Stimulated activated CD4-positive, alpha-beta T cell treated with anti-CD3 and anti-CD28 coated beads, TNF-alpha, amount 100 ng/mL, for 48 hours (primary cell): ENCODE results near the gene RFPL1.

Source experiments
- DNase-seq, 3 donors: peaks; one replicate each; pipeline ENCODE4 v3.0.0-alpha.2; 2020; ENCODE audit warnings: low read depth in 3 of 3

Gene RFPL1

DNA sequence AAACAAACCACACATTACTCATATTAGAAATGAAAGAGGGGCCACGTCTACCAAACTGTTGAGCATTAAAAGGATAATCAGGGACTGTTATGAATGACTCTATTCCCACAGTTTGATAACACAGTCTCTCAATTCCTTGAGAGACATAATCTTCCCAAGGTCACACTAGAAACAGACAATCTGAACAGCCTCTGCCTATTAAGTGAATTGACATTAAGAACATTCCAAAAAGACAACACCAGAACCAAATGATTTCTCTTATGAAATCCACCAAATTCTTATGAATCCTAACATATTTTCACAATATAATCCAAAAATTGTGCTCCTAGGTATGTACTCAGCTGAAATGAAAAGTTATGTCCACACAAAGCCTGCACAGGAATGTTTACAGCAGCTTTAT lies 4.6 kb downstream of the RFPL1 start:
- DNase-seq: no peak

DNA sequence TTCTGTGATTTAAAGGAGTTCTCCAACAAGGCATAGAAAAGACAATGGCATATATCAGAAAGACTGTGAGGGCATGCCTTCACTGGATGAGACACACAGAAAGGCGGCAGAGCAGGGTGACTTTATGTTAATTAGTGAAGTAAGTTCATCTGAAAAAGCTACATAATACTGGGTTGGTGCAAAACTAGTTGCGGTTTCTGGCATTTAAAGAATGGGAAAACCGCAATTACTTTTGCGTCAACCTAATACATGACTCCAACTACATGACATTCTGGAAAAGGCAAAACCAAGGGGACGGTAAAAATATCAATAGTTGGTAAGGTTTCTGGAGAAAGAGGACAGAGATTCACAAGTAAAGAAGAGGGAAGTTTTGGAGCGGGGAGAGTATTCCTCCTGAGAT lies 5.1 kb downstream of the RFPL1 start:
- DNase-seq: no peak

DNA sequence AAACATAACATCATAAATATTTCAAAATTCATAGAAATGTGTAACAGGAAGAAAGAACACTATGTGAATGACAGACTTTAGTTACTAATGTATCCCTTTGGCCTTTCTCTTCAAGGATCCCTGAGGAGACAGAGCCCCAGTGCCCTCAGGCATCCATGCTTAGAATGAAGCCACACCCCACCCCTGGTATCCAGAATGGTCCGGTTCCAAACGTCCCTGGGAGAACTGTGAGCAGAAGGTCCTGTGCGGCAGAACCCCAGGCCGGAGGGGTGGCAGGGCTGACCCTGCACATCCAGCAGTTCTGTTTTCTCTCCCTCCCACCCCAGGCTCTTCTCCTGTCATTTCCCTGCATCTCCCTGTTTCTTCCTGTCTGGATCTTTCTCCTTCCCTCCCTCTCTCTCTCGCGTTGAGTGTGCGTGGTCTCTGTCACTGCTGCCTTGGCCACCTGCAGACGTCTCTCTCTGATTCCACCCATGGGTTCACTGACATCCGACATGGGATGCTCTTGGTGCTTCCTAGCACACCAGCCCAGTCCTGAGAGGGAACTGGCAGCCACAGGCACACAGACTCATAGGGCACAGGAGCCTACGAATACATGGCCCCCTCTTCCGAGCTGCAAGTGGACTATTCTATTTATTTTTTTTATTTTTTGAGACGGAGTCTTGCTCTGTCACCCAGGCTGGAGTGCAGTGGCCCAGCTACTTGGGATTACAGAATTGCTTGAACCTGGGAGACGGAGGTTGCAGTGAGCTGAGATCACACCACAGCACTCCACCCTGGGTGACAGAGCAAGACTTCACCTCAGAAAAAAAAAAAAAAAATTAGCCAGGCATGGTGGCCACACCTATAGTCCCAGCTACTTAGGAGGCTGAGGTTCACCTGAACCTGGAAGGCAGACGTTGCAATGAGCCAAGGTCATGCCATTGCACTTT lies 5.7 kb downstream of the RFPL1 start:
- DNase-seq: no peak

DNA sequence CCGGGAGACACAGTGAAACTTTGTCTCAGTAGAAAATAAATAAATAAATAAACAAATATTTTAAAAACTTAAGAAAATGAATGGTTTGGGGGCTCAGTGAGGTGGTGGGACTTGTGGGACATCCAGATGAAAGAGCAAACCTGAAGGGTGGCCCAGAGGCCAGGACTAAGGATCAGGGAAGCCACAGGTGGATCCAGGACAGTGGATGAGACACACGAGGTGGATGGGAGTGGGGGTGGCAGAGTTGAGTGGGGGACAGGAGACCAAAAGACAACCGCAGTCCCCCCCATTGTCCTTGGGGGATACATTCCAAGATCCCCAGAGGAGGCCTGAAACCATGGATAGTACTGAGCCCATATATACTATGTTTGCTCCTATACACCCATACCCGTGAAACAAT lies 7.1 kb downstream of the RFPL1 start:
- no peak for DNase-seq

DNA sequence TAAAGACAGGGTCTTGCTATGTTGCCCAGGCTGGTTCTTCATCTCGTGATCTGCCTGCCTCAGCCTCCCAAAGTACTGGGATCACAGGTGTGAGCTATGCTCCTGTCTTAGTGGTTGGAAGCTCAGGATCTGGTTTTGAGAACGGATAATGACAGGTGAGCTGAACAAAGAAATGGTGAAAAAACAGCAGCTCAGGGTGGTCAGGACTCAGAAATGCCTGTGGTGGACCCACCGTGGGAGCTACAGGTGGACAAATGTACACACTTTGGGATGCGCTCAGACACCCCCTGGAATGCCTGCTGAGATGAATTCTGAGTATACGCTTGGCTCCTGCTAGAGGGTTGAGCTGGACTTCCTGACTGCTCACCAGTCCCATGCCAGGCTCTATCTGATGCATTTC lies 9.5 kb downstream of the RFPL1 start:
- no peak for DNase-seq

DNA sequence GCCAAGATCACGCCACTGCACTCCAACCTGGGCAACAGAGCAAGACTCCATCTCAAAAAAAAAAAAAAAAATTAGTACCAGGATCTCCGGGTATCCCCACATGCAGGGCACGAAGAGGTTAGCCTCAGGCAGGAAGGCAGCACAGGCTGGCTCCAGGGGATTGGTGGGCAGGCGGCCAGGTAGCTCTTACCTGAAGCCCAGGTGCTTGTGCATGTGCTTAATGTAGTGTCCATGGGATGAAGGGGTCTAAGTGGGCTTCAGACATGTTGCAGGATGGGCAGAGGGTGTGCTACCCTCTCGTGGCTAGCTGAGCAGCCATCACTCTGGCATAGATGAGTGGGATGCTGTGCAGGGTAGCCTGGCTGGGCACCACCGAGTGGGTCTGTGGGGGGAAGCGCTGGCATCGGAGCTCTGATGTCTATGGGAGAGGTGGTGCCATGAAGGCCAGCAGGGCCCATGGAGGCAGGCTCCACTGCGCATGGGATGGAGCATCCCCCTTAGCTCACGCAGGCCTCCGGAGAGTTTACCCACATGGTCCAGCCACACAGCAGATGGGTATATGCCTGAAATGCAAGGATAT lies 11.0 kb downstream of the RFPL1 start:
- no peak for DNase-seq

DNA sequence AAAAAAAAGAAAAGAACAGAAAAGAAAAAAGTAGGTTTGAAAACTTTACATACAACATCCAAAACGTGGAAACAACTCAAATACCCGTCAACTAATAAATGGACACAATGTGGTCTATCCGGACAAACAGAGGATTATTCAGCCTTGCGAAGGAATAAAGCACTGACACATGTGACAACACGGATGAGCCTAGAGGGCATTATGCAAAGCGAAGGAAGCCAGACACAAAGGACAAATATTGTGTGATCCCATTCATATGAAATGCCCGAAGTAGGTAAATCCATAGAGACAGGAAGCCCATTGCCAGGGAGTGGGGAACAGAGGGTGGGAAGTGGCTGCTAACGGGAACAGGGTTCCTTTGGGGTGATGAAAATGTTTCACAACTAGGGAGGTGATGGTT lies 11.8 kb downstream of the RFPL1 start:
- DNase-seq: no peak

DNA sequence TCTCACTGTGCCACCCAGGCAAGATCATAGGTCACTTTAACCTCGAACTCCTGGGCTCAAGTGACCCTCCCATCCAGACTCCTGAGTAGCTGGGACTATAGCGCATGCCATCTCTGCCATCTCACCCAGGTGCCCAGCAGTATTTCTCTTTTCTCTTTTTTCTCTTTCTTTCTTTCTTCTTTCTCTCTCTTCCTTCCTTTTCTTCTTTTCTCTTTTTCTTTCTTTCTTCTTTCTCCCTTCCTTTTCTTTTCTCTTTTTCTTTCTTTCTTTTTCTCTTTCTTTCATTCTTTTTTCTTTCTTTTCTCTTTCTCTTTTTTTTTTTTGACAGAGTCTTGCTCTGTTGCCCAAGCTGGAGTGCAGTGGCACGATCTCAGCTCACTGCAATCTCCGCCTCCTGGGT lies 13.5 kb downstream of the RFPL1 start:
- no peak for DNase-seq

DNA sequence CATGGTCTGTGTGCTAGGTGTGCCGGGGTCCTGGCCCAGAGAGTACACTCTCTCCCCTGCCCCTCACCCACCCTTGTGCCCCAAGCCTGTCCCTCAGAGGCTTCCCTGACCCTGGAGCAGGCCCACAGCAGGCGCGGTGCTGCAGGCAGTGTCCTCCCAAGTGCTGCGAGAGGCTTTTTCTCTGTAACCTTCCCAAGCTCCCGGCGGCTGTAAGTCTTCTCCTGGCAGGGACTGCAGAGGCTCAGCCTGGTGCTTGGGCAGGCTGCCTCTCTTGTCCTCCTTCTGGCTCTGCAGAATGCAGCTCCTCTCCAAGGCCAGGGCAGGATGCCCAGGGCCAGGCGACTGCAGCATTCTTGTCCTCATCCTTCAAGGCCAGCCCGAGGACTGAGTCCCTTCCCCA lies 15.9 kb downstream of the RFPL1 start:
- DNase-seq: no peak

DNA sequence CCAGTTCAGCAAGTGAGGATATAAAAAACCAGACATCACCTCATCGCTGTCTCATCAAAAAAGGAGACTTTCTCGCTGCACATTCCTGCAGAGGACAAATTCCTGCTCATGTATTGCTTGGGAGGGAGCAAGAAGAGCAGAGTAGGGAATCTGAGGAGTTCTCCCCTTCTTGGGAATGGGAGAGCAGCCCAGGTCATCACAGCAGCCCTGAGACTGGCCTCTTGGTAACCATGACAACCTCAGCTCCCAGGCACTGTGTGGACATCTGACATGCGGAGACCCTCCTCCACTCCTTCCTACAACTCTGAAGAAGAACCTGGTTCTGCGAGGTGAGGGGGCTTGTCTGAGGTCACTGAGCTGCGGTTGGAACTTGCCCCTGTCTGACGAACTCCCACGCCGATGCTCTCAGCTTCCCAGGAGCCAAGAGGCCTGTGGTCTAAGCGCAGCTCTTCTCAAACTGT lies 17.9 kb downstream of the RFPL1 start:
- no peak for DNase-seq

DNA sequence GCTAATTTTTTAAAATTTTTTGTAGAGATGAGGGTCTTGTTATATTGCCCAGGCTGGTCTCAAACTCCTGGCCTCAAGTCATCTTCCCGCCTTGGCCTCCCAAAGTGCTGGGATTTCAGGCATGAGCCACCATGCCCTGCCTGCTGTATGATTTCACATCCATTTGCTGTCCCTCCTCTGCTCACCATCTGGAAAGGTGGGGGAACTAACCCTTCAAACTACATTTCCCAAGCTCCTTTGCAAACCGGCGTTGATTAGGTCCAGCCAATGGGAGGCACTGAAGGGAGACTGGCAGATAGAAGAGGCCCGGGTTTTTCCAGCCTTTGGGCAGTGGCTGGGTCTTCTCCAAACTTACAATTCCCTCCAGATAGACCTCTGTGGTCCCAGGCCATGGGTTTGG lies 19.3 kb downstream of the RFPL1 start:
- no peak for DNase-seq

DNA sequence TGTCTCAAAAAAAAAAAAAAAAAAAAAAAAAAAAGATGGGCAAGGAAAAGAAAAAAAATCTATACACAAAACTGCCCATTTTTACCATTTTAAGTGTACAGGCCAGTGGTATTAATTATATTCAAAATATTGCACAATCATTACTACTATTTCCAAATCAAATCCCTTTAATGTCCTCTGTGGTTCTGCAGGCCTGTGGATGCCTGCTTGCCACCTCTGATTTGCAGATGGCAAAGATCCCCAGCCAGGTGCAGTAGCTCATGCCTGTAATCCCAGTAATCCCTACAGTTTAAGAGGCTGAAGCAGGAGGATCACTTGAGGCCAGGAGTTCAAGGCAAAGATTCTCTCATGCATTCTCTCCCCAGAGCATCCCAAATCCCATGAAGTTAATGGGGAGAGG lies 20.2 kb downstream of the RFPL1 start:
- no peak for DNase-seq

DNA sequence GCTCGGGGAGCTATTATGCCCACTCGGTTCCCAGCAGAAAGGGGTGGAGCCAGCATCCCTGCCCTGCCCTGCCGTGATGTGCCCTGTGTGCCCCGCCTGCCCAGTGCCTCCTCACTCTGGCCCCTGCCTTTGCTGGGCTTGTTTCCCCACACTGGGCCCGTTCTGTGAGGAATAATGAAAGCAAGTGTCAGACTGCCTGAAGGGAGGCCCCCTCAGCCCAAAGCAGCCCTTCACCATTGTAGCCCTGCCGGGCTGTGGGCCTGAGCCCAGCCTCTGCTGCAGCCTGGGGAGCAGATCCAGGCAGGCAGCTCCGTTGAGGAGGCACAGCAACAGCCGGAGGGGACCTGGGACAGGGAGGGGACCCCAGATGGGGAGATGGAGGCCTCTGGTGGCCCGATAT lies 21.4 kb downstream of the RFPL1 start:
- no peak for DNase-seq

DNA sequence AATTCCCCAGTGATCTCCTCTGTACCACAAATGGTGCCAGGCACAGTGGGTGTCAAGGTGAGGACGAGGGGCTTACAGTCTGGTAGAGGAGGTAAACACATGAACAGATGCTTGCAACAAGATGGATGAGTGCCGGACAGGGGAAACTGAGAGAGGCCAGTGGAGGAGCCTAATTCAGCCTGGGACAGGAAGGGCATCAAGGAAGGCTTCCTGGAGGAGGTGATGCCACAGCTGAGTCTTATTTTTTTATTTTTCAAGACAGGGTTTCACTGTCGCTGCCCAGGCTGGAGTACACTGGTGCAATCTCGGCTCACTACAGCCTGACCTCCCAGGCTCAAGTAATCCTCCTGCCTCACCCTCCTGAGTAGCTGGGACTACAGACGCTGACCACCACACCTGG lies 22.9 kb downstream of the RFPL1 start:
- DNase-seq: no peak

DNA sequence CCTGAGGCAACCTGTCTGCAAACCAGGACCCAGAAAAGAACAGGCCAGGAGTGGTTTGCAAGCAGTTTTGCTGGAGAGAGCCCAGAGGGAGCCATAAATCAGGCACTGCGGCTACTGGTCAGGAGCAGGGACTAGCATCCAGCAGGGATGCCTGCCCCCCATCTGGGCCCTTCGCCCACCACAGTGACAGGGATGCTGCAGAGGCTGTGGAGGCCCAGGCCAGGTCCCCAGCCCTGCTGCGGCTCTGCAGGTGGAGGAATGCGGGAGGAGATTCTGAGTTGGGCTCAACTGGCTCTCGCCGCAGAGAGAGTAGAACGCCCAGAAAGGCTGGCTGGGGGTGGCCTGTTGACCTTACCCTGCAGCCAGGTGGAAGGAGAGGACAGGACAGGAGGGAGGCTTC lies 25.2 kb downstream of the RFPL1 start:
- no peak for DNase-seq

DNA sequence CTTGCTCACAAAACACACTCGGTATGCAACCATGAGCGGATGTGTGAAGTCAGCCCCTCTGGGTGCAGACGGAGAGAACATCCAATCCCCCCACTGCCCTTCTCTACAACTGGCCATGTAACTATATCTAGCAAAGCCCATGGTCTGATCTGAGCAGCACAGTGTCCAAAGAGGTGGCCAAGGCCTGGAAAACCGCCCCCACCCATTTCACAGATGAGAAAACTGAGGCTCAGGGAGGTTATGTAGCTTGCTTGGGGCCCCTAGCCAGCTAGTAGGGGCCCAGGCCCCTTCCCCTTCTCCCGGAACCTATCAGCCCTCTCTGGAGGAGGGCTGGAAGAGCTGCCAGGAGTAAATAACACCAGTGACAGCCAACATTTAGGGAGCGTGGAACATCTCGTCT lies 26.2 kb downstream of the RFPL1 start:
- no peak for DNase-seq

DNA sequence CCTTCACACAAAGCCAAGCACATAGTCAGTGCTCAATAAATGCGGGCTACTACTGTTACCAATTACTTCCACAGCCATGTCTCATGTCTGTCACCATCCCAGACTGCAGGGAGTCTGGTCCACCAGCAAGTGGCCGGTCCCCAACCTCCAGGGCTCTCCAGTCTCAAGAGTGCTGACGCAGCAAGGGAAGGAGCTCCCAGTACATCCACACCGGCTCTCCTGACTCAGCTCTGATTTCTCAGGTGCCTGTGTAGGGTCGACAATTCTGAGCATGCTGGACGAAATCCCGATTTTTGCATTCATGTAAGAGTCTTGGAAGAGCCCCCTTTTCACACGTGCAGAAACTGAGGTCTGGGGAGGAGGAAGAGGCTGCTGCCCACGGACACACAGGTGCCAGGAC lies 31.4 kb downstream of the RFPL1 start:
- DNase-seq: no peak

DNA sequence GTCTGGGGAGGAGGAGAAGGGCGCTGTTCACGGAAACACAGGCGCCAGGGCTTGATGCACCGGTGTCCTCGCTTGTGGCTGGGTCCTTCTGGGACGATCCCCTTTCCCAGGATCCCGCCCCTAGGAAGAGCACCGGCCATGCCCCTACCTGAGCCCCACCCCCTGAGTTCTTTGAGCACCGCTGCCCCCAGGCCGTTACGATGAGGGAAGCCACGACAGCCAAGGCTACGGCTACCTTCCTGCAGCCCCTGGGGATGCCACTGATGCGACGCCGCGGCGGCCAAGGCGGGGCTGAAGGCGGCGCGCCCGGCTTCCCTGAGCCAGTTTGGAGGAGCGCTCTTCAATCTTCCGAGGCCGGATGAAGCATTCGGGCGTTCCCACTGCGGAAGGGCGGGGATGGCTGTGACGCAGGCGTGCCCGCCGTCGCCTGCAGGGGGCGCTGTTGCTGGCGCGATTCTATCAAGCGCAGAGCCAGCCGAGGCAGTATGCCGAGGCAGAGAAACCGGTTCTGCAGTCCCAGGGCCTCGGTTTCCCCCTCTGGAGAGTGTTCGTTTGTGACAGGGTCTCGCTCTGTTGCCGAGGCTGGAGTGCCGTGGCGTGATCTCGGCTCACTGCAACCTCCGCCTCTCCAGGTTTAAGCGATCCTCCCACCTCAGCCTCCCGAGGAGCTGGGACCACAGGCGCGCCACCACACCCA lies 31.9 kb downstream of the RFPL1 start:
- DNase-seq: peak; percentile 44 to 79 (median 76)

DNA sequence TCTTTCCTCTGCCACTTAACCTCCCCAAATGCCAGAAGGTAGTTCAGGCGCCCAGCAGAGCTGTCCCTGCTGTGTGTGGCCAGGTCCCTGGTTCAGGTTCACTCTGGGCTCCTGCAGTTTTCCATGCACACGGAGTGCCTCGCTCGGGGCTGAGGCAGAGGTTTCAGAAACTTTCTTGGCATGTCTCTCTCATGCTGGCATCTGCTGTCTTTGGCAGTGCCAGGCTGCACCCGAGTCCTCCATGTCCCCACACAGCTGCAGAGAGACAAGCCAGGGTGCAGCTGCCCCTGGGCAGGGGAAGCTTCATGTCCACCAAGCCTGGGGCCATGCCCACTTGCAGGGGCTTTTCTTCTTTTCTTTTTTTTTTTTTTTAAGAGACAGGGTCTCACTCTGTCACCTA lies 34.6 kb downstream of the RFPL1 start:
- DNase-seq: no peak

DNA sequence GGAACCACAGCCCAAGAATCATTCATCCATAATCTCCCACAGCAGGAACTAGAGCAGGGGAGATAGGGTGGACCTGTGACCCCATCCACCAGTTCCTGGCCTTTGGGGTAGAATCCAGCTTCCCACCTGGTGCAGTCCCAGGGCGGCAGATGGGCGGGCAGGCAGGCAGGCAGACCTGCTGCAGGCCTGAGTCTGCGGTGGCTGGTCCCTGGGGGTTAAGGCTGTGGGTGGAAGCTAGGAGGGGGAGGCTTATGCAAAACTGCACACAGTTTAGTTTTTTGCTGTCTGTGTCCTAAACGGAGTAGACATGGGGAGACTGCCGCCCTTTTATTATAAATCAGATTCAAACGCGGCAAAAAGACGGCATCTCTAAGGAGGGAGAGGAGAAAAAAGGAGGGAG lies 37.2 kb downstream of the RFPL1 start:
- no peak for DNase-seq

DNA sequence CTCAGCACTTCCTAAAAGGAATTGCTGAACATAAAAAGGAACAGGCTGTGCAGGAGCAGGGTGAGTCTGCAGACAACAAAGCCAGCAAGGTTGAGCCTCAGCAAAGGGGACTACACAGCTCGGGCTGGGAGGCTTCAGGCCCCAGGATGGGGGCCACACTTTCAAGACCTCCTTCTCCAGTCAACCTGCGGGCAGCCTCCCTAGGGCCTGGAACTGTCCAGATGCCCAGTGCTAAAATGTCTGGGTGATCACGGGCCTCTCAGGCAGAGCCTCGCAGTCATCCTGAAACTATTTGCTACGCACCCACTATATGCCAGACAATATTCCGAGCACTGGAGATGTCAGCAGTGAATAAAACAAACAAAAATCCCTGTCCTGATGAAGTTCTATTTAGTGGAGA lies 37.7 kb downstream of the RFPL1 start:
- DNase-seq: no peak

DNA sequence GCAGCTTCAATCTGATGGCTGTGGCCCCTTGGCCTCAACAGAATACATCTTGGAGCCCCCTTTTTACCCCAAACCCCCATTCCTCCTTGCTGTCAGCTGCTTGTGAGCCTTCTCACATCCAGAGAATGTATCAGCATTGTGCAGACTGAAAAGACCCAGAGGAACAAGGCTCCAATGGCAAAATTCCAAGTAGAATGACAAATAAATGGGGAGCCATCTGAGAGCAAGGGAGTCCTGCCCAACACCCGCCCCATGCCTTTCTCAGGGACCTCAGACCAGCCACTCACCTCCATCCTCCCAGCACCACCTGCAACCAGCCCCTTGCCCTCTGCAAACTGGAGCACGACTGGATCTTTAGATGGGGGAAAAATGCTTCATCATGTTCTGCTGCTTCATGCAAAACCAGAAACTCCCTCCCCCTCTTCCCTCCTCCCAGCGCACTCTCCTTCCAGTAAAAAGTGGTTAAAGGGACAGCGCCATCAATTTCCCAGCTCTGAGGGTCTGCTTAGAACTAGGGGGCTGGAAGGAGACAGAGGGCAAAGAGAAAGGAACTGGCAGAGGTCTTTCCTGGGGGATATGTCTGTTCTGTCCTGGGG lies 39.4 kb downstream of the RFPL1 start:
- no peak for DNase-seq
